ENCODE results near the gene MAPK7. TPM values are rescaled to one million over a fixed set of nuclear protein-coding genes. Genes with fewer than 3 reads are reported as not detected.

The MAPK7 gene
- total RNA-seq, 2 experiments from 2014 or later: 25.1 to 27.1 TPM

GRCh38 chr17:19388791-19389785, 10.8 kb downstream of the MAPK7 start:
- CTCF ChIA-PET: interaction anchor here (0.9 to 2.0 kb wide), 3 partner anchors 26 to 58 kb away, joined by 3 to 7 read pairs (median 5); partner anchors contain the start of gene B9D1
- intact Hi-C loops (cut with micrococcal nuclease): no loop called here
- Mint-ChIP-seq H3K4me1 (ENCODE audit: low read depth) (peaks cover 14% of the 10 kb centered on the region), H3K4me3 (no peak overlapping the region), H3K27ac (no peak overlapping the region), H3K9me3 (no peaks in the 10 kb centered on the region), H3K27me3 (no peaks in the 10 kb centered on the region), H3K36me3 (ENCODE audit: low read depth) (peaks cover 6% of the 10 kb centered on the region)
- DNase-seq (no peak), ATAC-seq (no peak)
- POLR2A ChIA-PET: interaction anchor here (1.1 kb wide), 1 partner anchor 9 kb away, joined by 4 read pairs; no protein-coding TSS in a partner anchor
- TF ChIP-seq CTCF (IDR thresholded peaks at IDR 0.05): no peak

GRCh38 chr17:19390951-19391350, 12.7 kb downstream of the MAPK7 start:
- Mint-ChIP-seq H3K27ac (no peak overlapping the region), H3K9me3 (no peaks in the 10 kb centered on the region), H3K36me3 (ENCODE audit: low read depth) (no peaks in the 10 kb centered on the region), H3K4me1 (ENCODE audit: low read depth) (peaks cover 14% of the 10 kb centered on the region), H3K27me3 (no peaks in the 10 kb centered on the region), H3K4me3 (no peak overlapping the region)
- ChIA-PET CTCF (interaction anchor here (0.6 to 1.5 kb wide), 3 partner anchors 11 to 28 kb away, joined by 3 to 4 read pairs (median 4); partner anchors contain the start of gene MAPK7), POLR2A (interaction anchor here (1.0 kb wide), 1 partner anchor 10 kb away, joined by 3 read pairs; no protein-coding TSS in a partner anchor)
- ATAC-seq (no peak), DNase-seq (no peak)
- intact Hi-C loops (cut with micrococcal nuclease): no loop called here
- no peak for TF ChIP-seq CTCF (IDR thresholded peaks at IDR 0.05)

- no peak for TF ChIP-seq CTCF (IDR thresholded peaks at IDR 0.05)
- no peaks in the 10 kb centered on the region for H3K36me3 Mint-ChIP-seq (ENCODE audit: low read depth)
- DNase-seq (no peak), ATAC-seq (no peak)
- no peak overlapping the region for H3K27ac Mint-ChIP-seq
- no peak overlapping the region for H3K4me3 Mint-ChIP-seq
- no peaks in the 10 kb centered on the region for H3K27me3 Mint-ChIP-seq
- intact Hi-C loops (cut with micrococcal nuclease): no loop called here
- H3K9me3 Mint-ChIP-seq: no peaks in the 10 kb centered on the region
- ChIA-PET POLR2A (no interaction called here), CTCF (interaction anchor here (1.5 to 2.3 kb wide), 2 partner anchors 28 to 55 kb away, joined by 4 to 6 read pairs; no protein-coding TSS in a partner anchor)
- H3K4me1 Mint-ChIP-seq (ENCODE audit: low read depth): peaks cover 12% of the 10 kb centered on the region
Observed at GRCh38 chr17:19391432-19391831, 13.1 kb downstream of the MAPK7 start.

GRCh38 chr17:19392303-19392702, 14.0 kb downstream of the MAPK7 start:
- CTCF ChIA-PET: interaction anchor here (2.3 kb wide), 1 partner anchor 55 kb away, joined by 6 read pairs; no protein-coding TSS in a partner anchor
- TF ChIP-seq CTCF (IDR thresholded peaks at IDR 0.05): no peak
- POLR2A ChIA-PET: interaction anchor here (1.0 kb wide), 1 partner anchor 9 kb away, joined by 3 read pairs; no protein-coding TSS in a partner anchor
- H3K9me3 Mint-ChIP-seq: no peaks in the 10 kb centered on the region
- H3K36me3 Mint-ChIP-seq (ENCODE audit: low read depth): no peaks in the 10 kb centered on the region
- no peak overlapping the region for H3K27ac Mint-ChIP-seq
- no peaks in the 10 kb centered on the region for H3K27me3 Mint-ChIP-seq
- intact Hi-C loops (cut with micrococcal nuclease): no loop called here
- no peak overlapping the region for H3K4me3 Mint-ChIP-seq
- H3K4me1 Mint-ChIP-seq (ENCODE audit: low read depth): peaks cover 8% of the 10 kb centered on the region
- no peak for DNase-seq
- ATAC-seq: no peak
